ENCODE results near the gene ATP13A4. TPM values are rescaled to one million over a fixed set of nuclear protein-coding genes. Genes with fewer than 3 reads are reported as not detected.

ATP13A4 gene
- total RNA-seq, 1 experiment from 2014 or later, result 0.22 TPM

DNA sequence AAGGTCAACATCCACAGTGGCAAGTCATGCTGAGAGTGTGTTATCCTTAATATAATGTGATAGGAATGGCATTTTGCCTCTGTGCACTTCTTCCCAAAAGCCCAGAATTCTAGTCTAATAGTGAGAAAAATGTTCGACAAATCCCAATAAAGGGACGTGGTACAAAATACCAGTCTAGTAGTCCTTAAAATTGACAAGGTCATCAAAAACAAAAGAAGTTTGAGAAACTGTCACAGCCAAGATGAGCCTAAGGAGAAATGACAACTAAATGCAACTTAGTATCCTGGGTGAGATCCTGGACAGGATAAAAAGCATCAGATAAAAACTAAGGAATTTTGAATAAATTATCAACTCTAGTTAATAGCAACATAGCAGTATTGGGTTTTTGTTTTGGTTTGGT lies 14.4 kb upstream of the ATP13A4 start:
- intact Hi-C loops (cut with micrococcal nuclease; ENCODE audit: unreplicated experiment), result no loop called here
- Histone ChIP-seq H3K4me2 (no peak overlapping the region), H3K36me3 (ENCODE audit: low read depth) (no peaks in the 10 kb centered on the region), H3K27me3 (ENCODE audit: insufficient read depth, low read depth) (no peaks in the 10 kb centered on the region), H3K4me3 (no peak overlapping the region), H3K9me3 (ENCODE audit: insufficient read depth, low read depth) (no peaks in the 10 kb centered on the region), H4K20me1 (ENCODE audit: insufficient read depth) (no peaks in the 10 kb centered on the region), H3K9me2 (ENCODE audit: insufficient read depth) (no peaks in the 10 kb centered on the region), H3K4me1 (replicated peaks; ENCODE audit: insufficient read depth) (peaks cover 3% of the 10 kb centered on the region), H3K79me2 (ENCODE audit: low read depth) (no peaks in the 10 kb centered on the region), H3K27ac (no peak overlapping the region), H2AFZ (no peak overlapping the region), H3F3A (ENCODE audit: insufficient read depth, low read depth) (peaks cover 4% of the 10 kb centered on the region; the same call in 1 of the 2 replicates)
- ChIA-PET CTCF (no interaction called here), POLR2A (ENCODE audit: unreplicated experiment) (no interaction called here)
- no peak for DNase-seq
- TF ChIP-seq EZH2 (IDR thresholded peaks at IDR 0.05; ENCODE audit: low read depth) (no peak), CTCF (conservative IDR thresholded peaks at IDR 0.05) (no peak)
- BruUV-seq (replicated peaks), result no TSS peak

DNA sequence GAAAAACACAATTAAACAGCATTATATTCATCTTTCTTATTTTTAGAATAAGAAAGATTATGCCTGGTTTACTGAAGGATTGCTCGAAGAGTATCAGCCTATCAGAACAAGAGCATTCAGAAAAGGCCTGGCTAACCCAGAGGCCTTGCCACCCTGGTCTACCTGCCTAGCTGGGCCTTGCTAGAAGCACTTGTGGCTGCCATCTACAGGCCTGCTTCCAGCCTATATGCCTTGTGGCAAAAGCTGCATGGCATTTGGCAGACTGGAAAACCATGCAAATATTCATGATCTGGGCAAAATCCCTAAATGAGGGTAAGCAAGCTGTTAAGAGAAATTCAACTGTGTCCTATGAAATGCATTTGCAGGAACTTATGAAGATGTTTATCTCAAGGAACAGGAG lies 9.3 kb upstream of the ATP13A4 start:
- ChIA-PET CTCF (no interaction called here), POLR2A (ENCODE audit: unreplicated experiment) (no interaction called here)
- H3K36me3 ChIP-seq (ENCODE audit: low read depth), result no peaks in the 10 kb centered on the region
- H4K20me1 ChIP-seq (ENCODE audit: insufficient read depth), result no peaks in the 10 kb centered on the region
- BruUV-seq (replicated peaks), result no TSS peak
- DNase-seq, result no peak
- no peak overlapping the region for H3K4me3 ChIP-seq
- H2AFZ ChIP-seq, result no peak overlapping the region
- no peaks in the 10 kb centered on the region for H3F3A ChIP-seq (ENCODE audit: insufficient read depth, low read depth)
- no peaks in the 10 kb centered on the region for H3K9me3 ChIP-seq (ENCODE audit: insufficient read depth, low read depth)
- intact Hi-C loops (cut with micrococcal nuclease; ENCODE audit: unreplicated experiment), result loop anchor here (2.0 kb wide), 1 partner anchor 103 kb away; no protein-coding TSS in a partner anchor
- H3K4me2 ChIP-seq, result no peak overlapping the region
- H3K4me1 ChIP-seq (replicated peaks; ENCODE audit: insufficient read depth), result no peaks in the 10 kb centered on the region
- no peaks in the 10 kb centered on the region for H3K9me2 ChIP-seq (ENCODE audit: insufficient read depth)
- H3K27me3 ChIP-seq (ENCODE audit: insufficient read depth, low read depth), result no peaks in the 10 kb centered on the region
- H3K27ac ChIP-seq, result no peak overlapping the region
- no peaks in the 10 kb centered on the region for H3K79me2 ChIP-seq (ENCODE audit: low read depth)
- TF ChIP-seq EZH2 (IDR thresholded peaks at IDR 0.05; ENCODE audit: low read depth) (no peak), CTCF (conservative IDR thresholded peaks at IDR 0.05) (no peak; the same call in 1 of the 2 replicates)

DNA sequence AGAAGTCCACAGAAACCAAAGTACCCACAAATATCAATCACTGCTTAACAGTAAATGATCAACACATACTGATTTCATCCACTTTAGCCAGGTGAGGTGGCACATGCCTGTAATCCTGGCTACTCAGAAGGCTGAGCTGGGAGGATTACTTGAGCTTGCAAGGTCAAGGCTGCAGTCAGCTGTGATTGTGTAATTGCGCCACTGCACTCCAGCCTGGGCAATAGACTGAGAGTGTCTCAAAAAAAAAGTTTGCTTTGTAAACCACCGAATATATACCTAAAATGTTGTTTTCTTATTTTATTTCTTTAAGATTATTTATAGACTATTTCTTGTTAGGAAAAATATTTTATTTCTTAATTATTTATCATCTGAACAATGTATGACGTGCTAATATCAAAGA lies 8.7 kb upstream of the ATP13A4 start:
- Histone ChIP-seq H2AFZ (peak overlapping the region; percentile 40; the same call in 1 of the 2 replicates), H3K36me3 (ENCODE audit: low read depth) (no peaks in the 10 kb centered on the region), H3K27me3 (ENCODE audit: insufficient read depth, low read depth) (no peaks in the 10 kb centered on the region), H3K9me2 (ENCODE audit: insufficient read depth) (no peaks in the 10 kb centered on the region), H3K4me2 (no peak overlapping the region), H3K27ac (no peak overlapping the region), H3K4me3 (no peak overlapping the region), H3K9me3 (ENCODE audit: insufficient read depth, low read depth) (no peaks in the 10 kb centered on the region), H3K79me2 (ENCODE audit: low read depth) (no peaks in the 10 kb centered on the region), H3F3A (ENCODE audit: insufficient read depth, low read depth) (no peaks in the 10 kb centered on the region), H3K4me1 (replicated peaks; ENCODE audit: insufficient read depth) (no peaks in the 10 kb centered on the region), H4K20me1 (ENCODE audit: insufficient read depth) (no peaks in the 10 kb centered on the region)
- BruUV-seq (replicated peaks), result no TSS peak
- ChIA-PET CTCF (no interaction called here), POLR2A (ENCODE audit: unreplicated experiment) (no interaction called here)
- DNase-seq, result no peak
- intact Hi-C loops (cut with micrococcal nuclease; ENCODE audit: unreplicated experiment), result no loop called here
- TF ChIP-seq CTCF (conservative IDR thresholded peaks at IDR 0.05) (no peak), EZH2 (IDR thresholded peaks at IDR 0.05; ENCODE audit: low read depth) (no peak)

Data from PC-9 (cell line).